ENCODE data around the gene CCDC40.
"Not testable (repeated sequence)": the region's sequence is repeated elsewhere in the genome, so short reads cannot be mapped to it uniquely, and the experiment has no call there.

The CCDC40 gene

DNA sequence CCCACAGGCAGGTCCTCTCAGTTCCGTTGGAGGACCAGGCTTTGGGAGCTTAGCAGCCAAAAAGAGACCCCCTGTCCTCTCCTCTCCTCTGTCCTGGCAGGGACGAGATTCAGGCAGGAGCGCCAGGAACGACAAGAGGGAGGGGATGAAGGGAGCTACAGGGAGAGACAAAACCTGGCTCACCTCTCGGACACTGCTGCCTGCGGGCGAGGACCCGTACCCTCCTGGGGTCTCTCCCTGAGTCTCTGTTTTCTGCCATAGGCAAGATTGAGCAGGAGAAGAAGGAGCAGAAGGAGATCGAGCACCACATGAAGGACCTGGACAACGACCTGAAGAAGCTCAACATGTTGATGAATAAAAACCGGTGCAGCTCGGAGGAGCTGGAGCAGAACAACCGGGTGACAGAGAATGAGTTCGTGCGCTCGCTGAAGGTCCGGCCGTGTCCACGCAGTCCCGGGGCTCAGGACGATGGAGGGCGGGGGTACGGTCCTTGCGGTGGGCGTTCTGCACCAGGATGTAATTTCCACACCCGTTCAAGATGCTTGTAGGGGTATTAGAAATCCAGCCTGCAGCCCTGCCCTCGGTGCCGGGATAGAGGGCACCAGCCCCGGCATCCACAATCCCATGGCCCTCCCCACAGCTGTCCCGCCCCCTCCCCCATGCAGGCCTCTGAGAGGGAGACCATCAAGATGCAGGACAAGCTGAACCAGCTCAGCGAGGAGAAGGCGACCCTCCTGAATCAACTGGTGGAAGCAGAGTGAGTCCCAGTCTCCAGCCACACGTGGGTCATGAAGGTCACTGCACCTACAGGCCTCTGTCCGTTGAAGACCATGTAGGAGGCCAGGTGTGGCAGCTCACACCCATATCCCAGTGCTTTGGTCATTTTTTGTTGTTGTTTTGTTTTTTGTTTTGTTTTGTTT lies 51.2 kb downstream of the CCDC40 start:
- no peak for DNase-seq

DNA sequence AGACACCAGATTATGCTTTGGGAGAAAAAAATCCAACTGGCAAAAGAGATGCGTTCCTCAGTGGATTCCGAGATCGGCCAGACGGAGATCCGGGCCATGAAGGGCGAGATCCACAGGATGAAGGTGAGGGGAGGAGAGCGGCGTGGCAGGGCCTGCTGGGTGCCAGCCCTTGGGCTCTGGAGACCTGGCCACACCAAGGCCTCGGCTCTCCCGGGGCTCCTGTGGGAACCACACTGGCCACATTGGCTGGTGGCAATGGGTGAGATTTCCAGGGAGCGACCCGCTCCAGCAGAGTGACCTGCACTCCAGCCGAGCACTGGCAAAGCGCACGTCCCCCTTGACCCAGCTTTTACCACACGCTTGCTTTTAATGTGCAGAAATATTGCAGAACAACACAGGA lies 53.3 kb downstream of the CCDC40 start:
- DNase-seq: no peak

- DNase-seq: not testable (repeated sequence)
Measured at GRCh38 chr17:80090164-80090563, 53.7 kb downstream of the CCDC40 start.

GRCh38 chr17:80091376-80091775 lies 54.9 kb downstream of the CCDC40 start:
- DNase-seq: no peak

- DNase-seq: peak; percentile 77
Measured at GRCh38 chr17:80092959-80093358, 56.5 kb downstream of the CCDC40 start.

DNA sequence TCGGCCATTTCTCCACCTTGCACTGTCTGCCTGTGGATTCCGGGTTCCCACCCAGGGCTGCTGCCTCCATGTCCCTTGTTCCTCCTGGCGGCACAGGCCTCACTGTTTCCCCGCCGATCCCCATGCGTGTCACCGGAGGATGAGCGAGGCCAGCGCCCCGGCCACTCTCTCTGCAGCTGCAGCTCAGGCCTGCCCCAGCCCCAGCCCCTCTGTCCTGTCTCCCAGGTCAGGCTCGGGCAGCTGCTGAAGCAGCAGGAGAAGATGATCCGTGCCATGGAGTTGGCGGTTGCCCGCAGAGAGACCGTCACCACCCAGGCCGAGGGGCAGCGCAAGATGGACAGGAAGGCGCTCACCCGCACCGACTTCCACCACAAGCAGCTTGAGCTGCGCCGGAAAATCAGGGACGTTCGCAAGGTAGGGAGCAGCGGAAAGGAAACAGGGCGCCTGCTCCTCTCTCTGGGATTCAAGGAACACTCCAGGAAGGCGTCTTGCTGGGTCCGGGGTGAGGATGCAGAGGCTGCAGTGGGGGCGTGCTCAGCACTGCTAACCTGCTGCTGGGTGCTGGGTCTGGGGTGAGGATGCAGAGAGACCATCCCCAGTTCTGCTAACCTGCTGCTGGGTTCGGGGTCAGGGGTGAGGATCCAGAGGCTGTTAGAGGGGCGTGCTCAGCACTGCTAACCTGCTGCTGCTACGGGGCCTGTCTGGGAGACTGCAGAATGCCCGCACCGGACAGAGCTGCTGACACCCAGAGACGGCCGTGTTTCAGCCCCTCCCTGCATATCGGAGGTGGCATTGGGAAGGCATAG lies 58.8 kb downstream of the CCDC40 start:
- no peak for DNase-seq

DNA sequence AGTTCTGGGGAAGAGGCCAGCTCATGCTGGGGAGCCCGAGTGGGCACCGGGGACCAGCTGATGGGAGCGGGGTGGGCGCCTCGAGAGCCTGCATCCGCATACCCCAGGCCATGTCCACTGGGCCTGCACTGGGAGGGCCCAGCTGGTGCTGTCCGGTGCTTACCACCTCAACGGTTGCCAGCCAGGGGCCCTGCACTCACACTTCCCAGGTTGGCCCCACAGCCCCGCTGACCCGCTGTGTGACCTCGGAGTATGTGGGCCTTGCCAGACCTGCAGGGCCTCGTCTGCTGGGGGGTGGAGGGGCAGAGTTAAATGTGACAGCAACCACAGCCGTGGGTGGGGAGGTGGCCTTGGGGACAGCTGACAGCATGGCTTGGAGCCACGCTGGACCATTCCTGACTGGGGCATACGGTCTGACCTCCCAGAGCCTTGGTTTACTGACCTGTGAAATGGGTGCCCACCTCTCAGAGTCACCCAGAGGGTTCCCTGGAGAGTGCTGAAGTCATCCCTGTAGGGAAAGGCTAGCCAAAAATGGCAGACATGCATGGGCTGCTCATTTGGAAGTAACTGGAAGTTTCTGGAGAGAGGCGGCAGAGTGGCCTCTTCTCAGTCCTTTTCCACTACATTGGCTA lies 59.5 kb downstream of the CCDC40 start:
- no peak for DNase-seq

DNA sequence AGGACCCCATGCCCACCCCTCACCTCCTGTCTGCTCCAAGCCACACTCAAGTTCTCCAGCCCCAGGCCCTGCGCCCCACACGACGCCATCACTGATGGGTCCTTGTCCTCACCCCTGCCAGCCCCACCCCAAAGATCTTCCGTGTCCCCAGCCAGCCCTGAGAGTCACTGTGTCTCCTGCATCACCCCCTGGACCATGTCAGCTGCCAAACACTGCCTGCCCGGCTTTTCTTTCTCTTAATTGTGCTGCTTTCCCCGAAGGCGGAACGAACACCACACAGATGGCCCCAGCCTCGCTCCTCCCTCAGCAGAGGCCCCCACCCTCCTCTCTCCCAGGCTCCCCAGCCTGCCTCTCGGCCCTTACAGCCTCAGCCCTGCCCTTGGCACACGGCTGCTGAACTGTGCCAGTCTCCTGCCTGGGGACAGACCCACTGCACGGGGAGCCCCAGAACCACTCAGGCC lies 60.1 kb downstream of the CCDC40 start:
- no peak for DNase-seq

GRCh38 chr17:80097127-80097621 lies 60.7 kb downstream of the CCDC40 start:
- no peak for DNase-seq

DNA sequence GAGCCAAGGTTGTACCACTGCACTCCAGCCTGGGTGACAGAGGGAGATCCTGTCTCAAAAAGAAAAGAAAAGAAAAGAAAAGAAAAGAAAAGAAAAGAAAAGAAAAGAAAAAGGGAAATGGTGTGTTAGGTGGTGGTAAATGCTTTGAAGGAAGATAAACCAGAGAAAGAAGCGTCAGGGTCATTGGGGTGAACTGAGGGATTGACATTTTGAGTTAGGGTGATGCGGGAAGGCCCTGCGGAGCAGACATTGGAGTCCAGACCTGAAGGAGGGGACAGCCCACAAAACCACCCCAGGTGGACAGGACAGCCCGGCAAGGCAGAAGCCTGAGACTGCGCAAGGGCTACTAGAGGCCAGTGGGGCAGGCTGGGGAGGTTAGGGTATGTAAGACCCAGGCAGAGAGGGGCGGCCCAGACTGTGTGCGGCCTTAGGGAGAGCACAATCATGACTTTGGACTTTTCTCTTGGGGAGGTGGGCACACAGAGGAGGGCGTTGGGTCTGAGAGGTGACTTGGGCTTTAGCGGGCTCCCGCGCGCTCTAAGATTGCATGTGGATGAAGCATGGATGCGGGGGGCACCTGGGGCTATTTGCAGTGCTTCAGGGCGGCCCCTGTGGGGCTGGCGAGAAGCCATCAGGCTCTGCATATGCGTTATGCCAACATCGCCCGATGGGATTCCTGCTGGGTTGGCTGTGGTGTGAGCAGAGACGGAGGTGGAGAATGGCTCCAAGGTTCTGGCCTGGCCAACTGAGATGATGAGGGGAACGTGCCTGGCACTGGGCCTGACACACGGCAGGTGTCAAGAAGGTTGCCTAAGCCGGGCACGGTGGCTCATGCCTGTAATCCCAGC lies 61.6 kb downstream of the CCDC40 start:
- no peak for DNase-seq

- DNase-seq: no peak
Measured at GRCh38 chr17:80099291-80100034, 63.0 kb downstream of the CCDC40 start.

GRCh38 chr17:80100035-80100323 lies 63.5 kb downstream of the CCDC40 start:
- no peak for DNase-seq

- DNase-seq: no peak
Measured at GRCh38 chr17:80101011-80101945, 64.8 kb downstream of the CCDC40 start, which contains the start of gene GAA. Gene GAA (plus strand): TSS chr17:80101581. CDS start chr17:80104587, 3,006 bp downstream.

- no peak for DNase-seq
Measured at GRCh38 chr17:80101946-80102663, 65.7 kb downstream of the CCDC40 start.

- DNase-seq: no peak
Measured at GRCh38 chr17:80102664-80103448, 66.4 kb downstream of the CCDC40 start.

DNA sequence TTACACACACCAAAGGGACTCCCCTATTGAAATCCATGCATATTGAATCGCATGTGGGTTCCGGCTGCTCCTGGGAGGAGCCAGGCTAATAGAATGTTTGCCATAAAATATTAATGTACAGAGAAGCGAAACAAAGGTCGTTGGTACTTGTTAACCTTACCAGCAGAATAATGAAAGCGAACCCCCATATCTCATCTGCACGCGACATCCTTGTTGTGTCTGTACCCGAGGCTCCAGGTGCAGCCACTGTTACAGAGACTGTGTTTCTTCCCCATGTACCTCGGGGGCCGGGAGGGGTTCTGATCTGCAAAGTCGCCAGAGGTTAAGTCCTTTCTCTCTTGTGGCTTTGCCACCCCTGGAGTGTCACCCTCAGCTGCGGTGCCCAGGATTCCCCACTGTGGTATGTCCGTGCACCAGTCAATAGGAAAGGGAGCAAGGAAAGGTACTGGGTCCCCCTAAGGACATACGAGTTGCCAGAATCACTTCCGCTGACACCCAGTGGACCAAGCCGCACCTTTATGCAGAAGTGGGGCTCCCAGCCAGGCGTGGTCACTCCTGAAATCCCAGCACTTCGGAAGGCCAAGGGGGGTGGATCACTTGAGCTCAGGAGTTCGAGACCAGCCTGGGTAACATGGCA lies 67.1 kb downstream of the CCDC40 start:
- no peak for DNase-seq

DNA sequence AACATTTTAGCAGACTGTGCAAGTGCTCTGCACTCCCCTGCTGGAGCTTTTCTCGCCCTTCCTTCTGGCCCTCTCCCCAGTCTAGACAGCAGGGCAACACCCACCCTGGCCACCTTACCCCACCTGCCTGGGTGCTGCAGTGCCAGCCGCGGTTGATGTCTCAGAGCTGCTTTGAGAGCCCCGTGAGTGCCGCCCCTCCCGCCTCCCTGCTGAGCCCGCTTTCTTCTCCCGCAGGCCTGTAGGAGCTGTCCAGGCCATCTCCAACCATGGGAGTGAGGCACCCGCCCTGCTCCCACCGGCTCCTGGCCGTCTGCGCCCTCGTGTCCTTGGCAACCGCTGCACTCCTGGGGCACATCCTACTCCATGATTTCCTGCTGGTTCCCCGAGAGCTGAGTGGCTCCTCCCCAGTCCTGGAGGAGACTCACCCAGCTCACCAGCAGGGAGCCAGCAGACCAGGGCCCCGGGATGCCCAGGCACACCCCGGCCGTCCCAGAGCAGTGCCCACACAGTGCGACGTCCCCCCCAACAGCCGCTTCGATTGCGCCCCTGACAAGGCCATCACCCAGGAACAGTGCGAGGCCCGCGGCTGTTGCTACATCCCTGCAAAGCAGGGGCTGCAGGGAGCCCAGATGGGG lies 68.0 kb downstream of the CCDC40 start:
- no peak for DNase-seq

DNA sequence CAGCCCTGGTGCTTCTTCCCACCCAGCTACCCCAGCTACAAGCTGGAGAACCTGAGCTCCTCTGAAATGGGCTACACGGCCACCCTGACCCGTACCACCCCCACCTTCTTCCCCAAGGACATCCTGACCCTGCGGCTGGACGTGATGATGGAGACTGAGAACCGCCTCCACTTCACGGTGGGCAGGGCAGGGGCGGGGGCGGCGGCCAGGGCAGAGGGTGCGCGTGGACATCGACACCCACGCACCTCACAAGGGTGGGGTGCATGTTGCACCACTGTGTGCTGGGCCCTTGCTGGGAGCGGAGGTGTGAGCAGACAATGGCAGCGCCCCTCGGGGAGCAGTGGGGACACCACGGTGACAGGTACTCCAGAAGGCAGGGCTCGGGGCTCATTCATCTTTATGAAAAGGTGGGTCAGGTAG lies 68.5 kb downstream of the CCDC40 start:
- no peak for DNase-seq
